Right lobe of liver (tissue), 4 donors: ENCODE data around the gene GPA33.

Experiments
- CTCF ChIP-seq, 4 donors: fragments of 200-600 bp in 3 of 4; fragments of 450-650 bp in 1 of 4; IDR thresholded peaks; one replicate each; pipeline versions ENCODE4 v1.5.1 to v1.8.0; 2016 to 2022; ENCODE audit warnings: antibody characterized with exemption in 4 of 4, mild to moderate bottlenecking in 2 of 4
- POLR2A ChIP-seq: fragments of 450-650 bp; IDR thresholded peaks from one replicate; pipeline ENCODE4 v1.6.1; 2017; ENCODE audit warnings: antibody characterized with exemption, mild to moderate bottlenecking
- donor health status: DM: no; HTN: no; CAD: no.
- donor health status: DM: no; HTN: no; CAD: no.
- donor health status: DM: no; HTN: yes; CAD: no.

- no peak for TF ChIP-seq CTCF (IDR thresholded peaks at IDR 0.05)
- TF ChIP-seq POLR2A = no peak
Measured at GRCh38 chr1:167109125-167109524, 18.9 kb upstream of the GPA33 start.
